Astrocyte of the hippocampus (primary cell): ENCODE results near the gene CDC34.
A peak's percentile ranks its signal among the peaks of the same experiment; 100 is the strongest.

Experiments used
- DNase-seq: peaks from one replicate; pipeline ENCODE4 v3.0.0; 2011; ENCODE audit warnings: low read depth, low spot score

The CDC34 gene

GRCh38 chr19:497491-497868 lies 34.1 kb upstream of the CDC34 start:
- no peak for DNase-seq

GRCh38 chr19:497869-498510 lies 33.6 kb upstream of the CDC34 start:
- no peak for DNase-seq

DNA sequence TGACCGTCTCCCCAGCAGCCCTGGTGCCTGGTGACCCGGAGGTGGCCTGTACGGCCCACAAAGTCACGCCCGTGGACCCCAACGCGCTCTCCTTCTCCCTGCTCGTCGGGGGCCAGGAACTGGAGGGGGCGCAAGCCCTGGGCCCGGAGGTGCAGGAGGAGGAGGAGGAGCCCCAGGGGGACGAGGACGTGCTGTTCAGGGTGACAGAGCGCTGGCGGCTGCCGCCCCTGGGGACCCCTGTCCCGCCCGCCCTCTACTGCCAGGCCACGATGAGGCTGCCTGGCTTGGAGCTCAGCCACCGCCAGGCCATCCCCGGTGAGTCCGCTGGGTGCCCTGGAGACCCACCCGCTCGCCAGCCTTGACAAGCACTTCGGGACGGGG lies 33.1 kb upstream of the CDC34 start:
- no peak for DNase-seq

- no peak for DNase-seq
These were observed 32.5 kb upstream of the CDC34 start for GRCh38 chr19:498977-499623.

GRCh38 chr19:501646-502045 lies 29.9 kb upstream of the CDC34 start:
- DNase-seq = no peak

DNA sequence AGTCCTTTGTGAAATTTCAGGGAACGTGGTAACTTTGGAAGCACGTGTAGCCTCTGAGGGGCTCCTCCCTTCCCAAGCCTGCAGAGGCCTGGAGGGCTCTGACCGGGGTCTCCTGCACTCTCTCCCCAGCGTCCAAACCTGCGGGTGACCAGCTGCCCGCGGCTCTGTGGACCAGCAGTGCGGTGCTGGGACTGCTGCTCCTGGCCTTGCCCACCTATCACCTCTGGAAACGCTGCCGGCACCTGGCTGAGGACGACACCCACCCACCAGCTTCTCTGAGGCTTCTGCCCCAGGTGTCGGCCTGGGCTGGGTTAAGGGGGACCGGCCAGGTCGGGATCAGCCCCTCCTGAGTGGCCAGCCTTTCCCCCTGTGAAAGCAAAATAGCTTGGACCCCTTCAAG lies 26.9 kb upstream of the CDC34 start:
- no peak for DNase-seq

GRCh38 chr19:506404-507285 lies 24.9 kb upstream of the CDC34 start:
- DNase-seq = peak; percentile 96

DNA sequence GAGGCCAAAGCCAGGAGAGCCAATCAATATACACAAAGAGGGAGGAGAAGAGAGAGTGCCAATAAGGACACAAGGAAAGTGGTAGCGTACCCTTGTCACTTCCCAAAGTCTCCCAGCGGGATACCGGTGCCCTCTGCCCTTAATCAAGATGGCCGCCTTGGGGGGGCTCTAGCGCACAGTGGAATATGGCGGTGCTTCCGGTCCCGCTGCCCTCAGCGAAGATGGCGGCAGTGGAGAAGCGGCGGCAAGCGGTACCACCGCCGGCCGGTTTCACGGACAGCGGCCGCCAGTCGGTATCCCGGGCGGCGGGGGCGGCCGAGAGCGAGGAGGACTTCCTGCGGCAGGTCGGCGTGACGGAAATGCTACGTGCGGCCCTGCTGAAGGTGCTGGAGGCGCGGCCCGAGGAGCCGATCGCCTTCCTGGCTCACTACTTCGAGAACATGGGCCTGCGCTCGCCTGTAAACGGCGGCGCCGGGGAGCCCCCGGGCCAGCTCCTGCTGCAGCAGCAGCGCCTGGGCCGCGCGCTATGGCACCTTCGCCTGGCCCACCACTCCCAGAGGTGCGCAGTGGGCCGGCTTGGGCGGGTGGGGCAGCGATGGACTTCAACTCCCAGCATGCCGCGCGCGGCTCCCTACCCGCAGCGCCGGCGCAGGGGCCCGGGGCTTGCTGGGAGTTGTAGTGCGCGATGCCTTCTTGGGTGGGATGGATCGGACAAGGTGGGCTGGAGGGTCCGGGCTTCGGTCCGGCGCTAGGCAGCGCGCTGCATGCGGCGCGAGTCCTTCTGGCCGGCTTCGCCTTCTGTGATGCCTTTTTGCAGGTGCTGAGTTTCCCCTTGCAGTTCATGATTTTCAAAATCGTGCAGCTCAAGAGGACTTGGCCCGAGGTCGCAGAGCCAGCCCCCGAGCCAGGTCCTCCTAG lies 24.0 kb upstream of the CDC34 start, which contains the start of gene TPGS1:
Gene TPGS1, plus strand, starts transcription at position 212 of the 918 bp plus-strand sequence. Its CDS starts 10 bp downstream, at position 222.
- peak; percentile 100 for DNase-seq

DNA sequence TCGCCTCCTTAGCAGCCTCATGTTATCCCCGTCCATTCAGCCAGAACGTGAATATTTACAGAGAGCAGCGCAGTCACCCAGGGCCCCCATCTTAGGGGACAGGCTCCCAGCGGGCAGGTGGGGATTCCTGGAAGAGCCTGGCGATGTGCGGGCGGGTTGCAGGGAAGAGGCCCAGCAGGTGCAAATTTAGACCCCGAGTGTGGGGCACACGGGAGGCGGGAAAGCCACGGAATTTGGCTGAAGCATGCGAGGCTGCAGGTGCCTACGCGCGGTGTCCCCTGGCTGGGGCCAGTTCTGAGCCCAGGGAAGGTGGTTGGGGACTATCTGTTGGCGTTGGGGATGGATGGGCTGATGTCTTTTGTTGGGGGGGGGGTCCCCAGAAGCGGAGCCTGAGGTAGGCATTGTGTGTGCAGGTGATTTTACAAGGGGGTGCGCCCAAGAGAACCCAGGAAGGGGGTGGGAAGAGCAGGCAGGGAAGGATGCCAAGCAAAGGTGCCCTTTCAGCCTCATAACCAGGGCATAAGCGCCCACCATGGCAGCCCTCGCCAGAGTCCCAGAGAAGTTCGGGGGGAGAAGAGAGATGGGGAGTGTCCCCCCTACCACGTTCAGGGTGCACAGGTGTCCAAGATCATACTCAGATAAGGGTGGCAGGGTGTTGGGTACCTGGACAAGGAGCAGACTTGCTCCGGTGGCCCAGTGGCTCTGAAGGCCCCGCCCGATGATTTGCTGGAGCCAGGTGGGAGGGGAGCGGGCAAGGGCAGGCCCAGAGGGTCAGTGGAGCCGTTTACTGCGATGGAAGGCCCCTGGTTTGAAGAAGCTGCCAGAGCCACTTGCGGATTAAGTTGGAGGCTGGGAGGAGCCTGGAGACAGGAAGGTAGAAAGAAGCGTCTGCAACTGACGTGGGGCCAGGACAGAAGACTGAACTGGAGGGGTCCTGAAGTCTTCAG lies 23.1 kb upstream of the CDC34 start:
- DNase-seq = no peak

GRCh38 chr19:510606-511100 lies 20.9 kb upstream of the CDC34 start:
- DNase-seq = peak; percentile 95

GRCh38 chr19:511101-511851 lies 20.3 kb upstream of the CDC34 start:
- peak; percentile 79 for DNase-seq

DNA sequence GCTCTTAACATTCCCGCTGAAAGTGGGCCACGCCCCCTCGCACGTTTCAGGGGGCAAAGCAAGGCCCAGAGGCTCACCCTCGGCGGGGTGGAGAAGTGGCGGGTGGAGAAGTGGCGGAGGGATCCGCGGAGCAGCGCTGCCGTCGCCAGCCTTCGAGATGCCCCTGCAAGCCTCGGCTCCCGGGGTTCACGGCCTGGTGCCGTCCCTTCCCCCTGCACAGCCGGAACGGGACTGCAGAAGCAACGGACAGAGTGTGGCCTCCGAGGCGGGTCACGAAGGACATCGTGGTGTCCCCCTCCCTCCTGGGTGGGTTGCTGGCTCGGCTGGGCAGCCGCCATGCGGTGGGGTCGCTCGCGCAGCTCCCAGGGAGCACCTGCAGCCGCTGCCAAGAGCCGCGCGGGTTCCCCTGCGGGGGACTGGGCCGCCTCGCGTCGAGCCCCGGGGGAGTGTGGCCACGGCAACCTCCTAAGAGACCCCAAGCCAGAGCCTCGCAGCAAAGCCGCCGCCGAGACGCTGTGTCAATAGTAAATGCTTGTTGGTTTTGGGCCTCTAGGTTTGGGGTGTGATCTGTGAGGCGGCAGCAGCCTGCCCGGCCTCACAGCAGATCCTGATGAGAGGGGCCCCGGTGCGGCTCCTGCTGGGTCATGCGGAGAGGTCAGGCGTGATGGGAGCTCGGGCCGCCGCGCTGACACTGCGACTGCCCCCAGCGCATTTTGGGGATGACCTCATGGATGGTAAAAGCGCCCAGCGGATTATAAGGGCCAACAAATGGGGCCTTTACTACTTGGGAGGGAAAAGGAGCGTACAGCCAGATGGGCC lies 18.8 kb upstream of the CDC34 start:
- no peak for DNase-seq

DNA sequence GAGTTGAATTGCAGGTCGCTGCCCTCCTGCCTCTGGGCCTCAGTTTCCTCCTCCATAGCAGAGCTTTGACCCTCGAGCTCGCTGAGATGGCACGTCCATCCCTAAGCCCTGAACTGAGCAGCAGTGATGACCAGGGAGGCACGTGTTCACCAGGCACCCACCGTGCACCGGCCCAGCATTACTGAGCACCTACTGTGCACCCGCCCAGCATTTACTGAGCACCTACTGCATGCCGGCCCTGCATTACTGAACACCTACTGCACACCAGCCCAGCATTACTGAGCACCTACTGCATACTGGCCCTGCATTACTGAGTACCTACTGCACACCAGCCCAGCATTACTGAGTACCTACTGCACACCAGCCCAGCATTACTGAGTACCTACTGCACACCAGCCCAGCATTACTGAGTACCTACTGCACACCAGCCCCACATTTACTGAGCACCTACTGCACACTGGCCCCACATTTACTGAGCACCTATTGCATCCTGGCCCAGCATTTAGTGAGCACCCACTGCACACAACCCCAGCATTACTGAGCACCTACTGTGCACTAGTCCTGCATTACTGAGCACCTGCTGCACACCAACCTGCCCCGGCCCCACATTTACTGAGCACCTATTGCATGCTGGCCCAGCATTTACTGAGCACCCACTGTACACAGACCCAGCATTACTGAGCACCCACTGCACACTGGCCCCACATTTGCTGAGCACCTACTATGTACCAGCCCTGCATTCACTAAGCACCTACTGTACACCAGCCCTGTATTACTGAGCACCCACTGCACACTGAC lies 18.0 kb upstream of the CDC34 start:
- no peak for DNase-seq

DNA sequence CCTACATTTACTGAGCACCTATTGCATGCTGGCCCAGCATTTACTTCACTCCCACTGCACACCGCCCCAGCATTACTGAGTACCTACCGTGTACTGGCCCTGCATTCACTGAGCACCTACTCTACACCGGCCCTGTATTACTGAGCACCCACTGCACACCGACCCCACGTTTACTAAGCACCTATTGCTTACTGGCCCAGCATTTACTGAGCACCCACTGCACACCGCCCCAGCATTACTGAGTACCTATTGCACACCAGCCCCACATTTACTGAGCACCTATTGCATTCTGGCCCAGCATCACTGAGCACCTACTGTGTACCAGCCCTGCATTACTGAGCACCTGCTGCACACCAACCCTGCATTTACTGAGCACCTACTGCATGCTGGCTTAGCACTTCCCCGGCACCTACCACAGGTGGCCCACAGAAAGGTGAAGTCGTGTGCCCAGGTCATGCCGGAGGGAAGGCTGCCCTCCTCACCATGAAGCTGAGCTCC lies 17.3 kb upstream of the CDC34 start:
- no peak for DNase-seq

- peak; percentile 49 for DNase-seq
These were observed 13.6 kb upstream of the CDC34 start for GRCh38 chr19:517721-518597.

GRCh38 chr19:518598-519231 lies 12.8 kb upstream of the CDC34 start:
- no peak for DNase-seq
